Measurements from ENCODE around the gene NTMT2.

The NTMT2 gene

DNA sequence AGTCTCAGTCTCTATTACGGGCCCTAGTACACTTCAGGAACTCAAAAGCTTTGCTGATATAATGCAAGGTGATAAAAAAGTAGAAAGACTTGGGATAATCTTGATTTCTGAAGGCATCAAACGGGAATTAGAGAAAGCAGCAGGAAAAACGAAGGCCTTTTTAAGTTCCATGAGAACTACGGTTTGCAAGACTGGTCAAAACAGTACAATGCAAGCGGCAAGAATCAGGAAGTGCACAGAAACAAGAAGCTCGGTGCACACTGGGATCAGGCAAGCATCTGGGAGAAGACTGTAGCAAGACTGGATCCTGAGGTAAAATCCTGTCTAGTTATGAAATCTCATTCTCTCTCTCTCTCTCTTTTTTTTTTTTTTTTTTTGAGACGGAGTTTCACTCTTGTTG lies 28.6 kb downstream of the NTMT2 start:
- no peak for TF ChIP-seq ZFX (IDR thresholded peaks at IDR 0.05)

GRCh38 chr1:170175041-170175440 lies 29.3 kb downstream of the NTMT2 start:
- H3K27ac ChIP-seq: no peak overlapping the region
- no peak for TF ChIP-seq ZFX (IDR thresholded peaks at IDR 0.05)
- TF ChIP-seq CTCF (conservative IDR thresholded peaks at IDR 0.05): no peak

More for the DNA sequence above, 28.6 kb downstream of the NTMT2 start:
- H3K27ac ChIP-seq: no peak overlapping the region

DNA sequence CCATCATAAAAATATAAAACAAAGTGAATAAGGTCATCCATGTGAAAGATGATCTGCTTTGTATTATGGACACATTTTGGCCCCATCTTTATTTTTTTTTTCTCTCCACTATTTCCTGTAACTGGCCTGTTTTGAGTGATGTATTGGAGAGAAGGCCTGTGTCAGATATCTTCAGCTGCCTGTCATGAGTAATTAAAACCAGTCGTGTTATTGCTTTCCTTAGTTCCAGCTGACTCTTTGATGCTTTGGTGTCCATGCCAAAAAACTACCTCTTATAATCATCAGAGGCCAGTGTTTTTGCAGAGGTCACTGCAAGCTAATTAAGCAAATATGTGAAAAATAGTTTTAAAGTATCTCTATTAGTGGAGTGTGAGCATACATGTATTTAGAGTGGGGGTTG lies 29.7 kb downstream of the NTMT2 start:
- no peak for TF ChIP-seq CTCF (conservative IDR thresholded peaks at IDR 0.05)
- no peak for TF ChIP-seq ZFX (IDR thresholded peaks at IDR 0.05)
- H3K27ac ChIP-seq: no peak overlapping the region

DNA sequence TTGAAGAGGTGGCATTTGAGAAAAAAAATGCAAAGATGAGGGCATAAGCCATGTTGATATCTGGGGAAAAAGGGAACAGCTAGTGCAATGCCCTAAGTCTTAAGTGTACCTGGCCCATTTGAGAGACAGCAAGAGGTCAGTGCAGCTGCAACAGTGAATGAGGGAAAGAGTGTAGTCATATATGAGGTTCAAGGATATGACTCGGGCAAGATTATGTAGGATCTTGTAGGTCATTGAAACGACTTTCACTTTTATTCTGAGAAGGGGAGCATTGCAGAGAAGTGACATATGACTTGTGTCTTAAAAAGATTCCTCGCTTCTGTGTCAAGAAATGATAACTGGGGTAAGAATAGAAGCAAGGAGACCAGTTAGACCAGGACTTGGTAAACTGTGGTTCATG lies 31.0 kb downstream of the NTMT2 start:
- TF ChIP-seq CTCF (conservative IDR thresholded peaks at IDR 0.05) (no peak), ZFX (IDR thresholded peaks at IDR 0.05) (no peak)
- H3K27ac ChIP-seq: no peak overlapping the region

DNA sequence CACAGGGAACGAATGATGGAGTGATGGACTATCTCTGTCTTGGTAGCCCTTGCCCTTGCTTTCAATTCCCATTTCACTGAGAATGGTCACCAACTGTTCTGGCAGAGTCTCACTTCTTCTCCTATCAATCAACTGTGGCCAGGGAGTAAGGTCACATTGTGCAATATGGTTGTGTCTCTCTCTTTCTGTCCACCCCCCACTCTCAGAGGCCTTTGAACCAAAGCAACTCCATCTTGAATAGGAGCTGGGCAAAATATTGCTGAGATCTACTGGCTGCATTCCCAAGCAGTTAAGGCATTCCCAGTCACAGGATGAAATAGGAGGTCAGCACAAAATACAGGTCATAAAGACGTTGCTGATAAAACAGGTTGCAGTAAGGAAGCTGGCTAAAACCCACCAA lies 36.7 kb downstream of the NTMT2 start:
- no peak overlapping the region for H3K27ac ChIP-seq
- TF ChIP-seq CTCF (conservative IDR thresholded peaks at IDR 0.05): no peak
- TF ChIP-seq ZFX (IDR thresholded peaks at IDR 0.05): no peak

GRCh38 chr1:170192546-170192945 lies 46.8 kb downstream of the NTMT2 start:
- H3K27ac ChIP-seq: no peak overlapping the region
- TF ChIP-seq ZFX (IDR thresholded peaks at IDR 0.05): no peak

- no peak for TF ChIP-seq ZFX (IDR thresholded peaks at IDR 0.05)
- no peak for TF ChIP-seq CTCF (conservative IDR thresholded peaks at IDR 0.05)
Measured at GRCh38 chr1:170194451-170194850, 48.7 kb downstream of the NTMT2 start.

GRCh38 chr1:170196490-170197236 lies 50.9 kb downstream of the NTMT2 start:
- TF ChIP-seq CTCF (conservative IDR thresholded peaks at IDR 0.05) (no peak), ZFX (IDR thresholded peaks at IDR 0.05) (no peak)
- no peak overlapping the region for H3K27ac ChIP-seq

More at GRCh38 chr1:170194451-170194850, 48.7 kb downstream of the NTMT2 start:
- H3K27ac ChIP-seq: no peak overlapping the region
